ENCODE results near the gene B3GNT5. TPM values are rescaled to one million over a fixed set of nuclear protein-coding genes. Genes with fewer than 3 reads are reported as not detected.

B3GNT5 gene
- total RNA-seq, 4 donors from 2014 or later: 26.3 to 69.9 (median 29.3) TPM

- intact Hi-C loops (cut with DNase I): no loop called here
- TF ChIP-seq CTCF (IDR thresholded peaks at IDR 0.05) (no peak), POLR2A (IDR thresholded peaks at IDR 0.05) (no peak)
- peaks cover 0 to 21% (median 2%) of the 10 kb centered on the region in 3 donors for H3K4me1 ChIP-seq
- no peaks in the 10 kb centered on the region for H3K9me3 ChIP-seq
- H3K36me3 ChIP-seq: no peaks in the 10 kb centered on the region
- H3K4me3 ChIP-seq: no peak overlapping the region
- H3K27me3 ChIP-seq: no peaks in the 10 kb centered on the region
- DNase-seq: no peak
- H3K27ac ChIP-seq: no peak overlapping the region
Observed at GRCh38 chr3:183319371-183319770, 66.3 kb downstream of the B3GNT5 start.

Small RNA genes lying within 50 kb of the gene (small RNA-seq; reads per million reads assigned to genes)
- 0 to 0.45 (median 0) reads per million in 4 donors for gene RNA5SP151

Other genes with a start within 250 kb of the B3GNT5 start
- 10 to 100 TPM; 21.9 to 50.0 (median 34.2) TPM for gene MCCC1, start 153.8 kb upstream of the B3GNT5 start, total RNA-seq
- 1 to 10 TPM in 3 of 4 donors, under 1 TPM in 1; 0.95 to 7.7 (median 5.4) TPM for gene LAMP3, start 90.5 kb upstream of the B3GNT5 start, total RNA-seq
- gene MCF2L2, start 175.4 kb downstream of the B3GNT5 start, total RNA-seq: 1 to 10 TPM in 3 of 4 donors, under 1 TPM in 1; 0.61 to 2.9 (median 1.3) TPM

Measured in esophagus squamous epithelium (tissue), 5 donors.